HG03175 (cell line): ENCODE data around the gene ABCF1.
"Not testable (repeated sequence)": the region's sequence is repeated elsewhere in the genome, so short reads cannot be mapped to it uniquely, and the experiment has no call there.

Experiments used
- ATAC-seq: cut with Tn5 transposase; IDR thresholded peaks from one replicate; pipeline ENCODE4 v1.9.1; 2021; ENCODE audit warnings: mild to moderate bottlenecking, moderate library complexity; ENCODE audit not compliant: unreplicated experiment

ABCF1 gene

GRCh38 chr6:30571075-30571761, at the start of gene ABCF1:
TSS of gene ABCF1 (plus strand) at chr6:30571442. CDS start at chr6:30571488, 46 bp downstream.
- peak; percentile 97 for ATAC-seq

- not testable (repeated sequence) for ATAC-seq
Observed at GRCh38 chr6:30521952-30522351, 49.3 kb upstream of the ABCF1 start.

GRCh38 chr6:30526444-30526843, 44.8 kb upstream of the ABCF1 start:
- not testable (repeated sequence) for ATAC-seq

GRCh38 chr6:30529349-30529875, 41.8 kb upstream of the ABCF1 start:
- peak; percentile 56 for ATAC-seq

GRCh38 chr6:30530014-30530413, 41.2 kb upstream of the ABCF1 start:
- ATAC-seq, result no peak

- no peak for ATAC-seq
Observed at GRCh38 chr6:30533460-30534294, 37.6 kb upstream of the ABCF1 start.

GRCh38 chr6:30537931-30538330, 33.3 kb upstream of the ABCF1 start:
- no peak for ATAC-seq

GRCh38 chr6:30541515-30542403, 29.5 kb upstream of the ABCF1 start:
- peak; percentile 50 for ATAC-seq

- no peak for ATAC-seq
Observed at GRCh38 chr6:30542404-30542725, 28.9 kb upstream of the ABCF1 start.

GRCh38 chr6:30542915-30543314, 28.3 kb upstream of the ABCF1 start:
- no peak for ATAC-seq

GRCh38 chr6:30543821-30544220, 27.4 kb upstream of the ABCF1 start:
- ATAC-seq, result no peak

- no peak for ATAC-seq
Observed at GRCh38 chr6:30544666-30545272, 26.5 kb upstream of the ABCF1 start.

- no peak for ATAC-seq
Observed at GRCh38 chr6:30547454-30547853, 23.8 kb upstream of the ABCF1 start.

GRCh38 chr6:30548375-30548774, 22.9 kb upstream of the ABCF1 start:
- ATAC-seq, result no peak

GRCh38 chr6:30554404-30554803, 16.8 kb upstream of the ABCF1 start:
- no peak for ATAC-seq

GRCh38 chr6:30554962-30555815, 16.1 kb upstream of the ABCF1 start:
- no peak for ATAC-seq

- ATAC-seq, result no peak
Observed at GRCh38 chr6:30555816-30556065, 15.5 kb upstream of the ABCF1 start.

- ATAC-seq, result peak; percentile 84
Observed at GRCh38 chr6:30556066-30556905, 15.0 kb upstream of the ABCF1 start, which contains the start of gene GNL1. TSS of gene GNL1 (minus strand) at chr6:30556489. CDS start at chr6:30556203, 286 bp downstream.
